ENCODE data around the gene KDSR. TPM values are rescaled to one million over a fixed set of nuclear protein-coding genes. Genes with fewer than 3 reads are reported as not detected.
A peak's percentile ranks its signal among the peaks of the same experiment; 100 is the strongest.

Gene KDSR
- total RNA-seq, 1 experiment from 2014 or later = 108 TPM

- TF ChIP-seq, protein P1, sequence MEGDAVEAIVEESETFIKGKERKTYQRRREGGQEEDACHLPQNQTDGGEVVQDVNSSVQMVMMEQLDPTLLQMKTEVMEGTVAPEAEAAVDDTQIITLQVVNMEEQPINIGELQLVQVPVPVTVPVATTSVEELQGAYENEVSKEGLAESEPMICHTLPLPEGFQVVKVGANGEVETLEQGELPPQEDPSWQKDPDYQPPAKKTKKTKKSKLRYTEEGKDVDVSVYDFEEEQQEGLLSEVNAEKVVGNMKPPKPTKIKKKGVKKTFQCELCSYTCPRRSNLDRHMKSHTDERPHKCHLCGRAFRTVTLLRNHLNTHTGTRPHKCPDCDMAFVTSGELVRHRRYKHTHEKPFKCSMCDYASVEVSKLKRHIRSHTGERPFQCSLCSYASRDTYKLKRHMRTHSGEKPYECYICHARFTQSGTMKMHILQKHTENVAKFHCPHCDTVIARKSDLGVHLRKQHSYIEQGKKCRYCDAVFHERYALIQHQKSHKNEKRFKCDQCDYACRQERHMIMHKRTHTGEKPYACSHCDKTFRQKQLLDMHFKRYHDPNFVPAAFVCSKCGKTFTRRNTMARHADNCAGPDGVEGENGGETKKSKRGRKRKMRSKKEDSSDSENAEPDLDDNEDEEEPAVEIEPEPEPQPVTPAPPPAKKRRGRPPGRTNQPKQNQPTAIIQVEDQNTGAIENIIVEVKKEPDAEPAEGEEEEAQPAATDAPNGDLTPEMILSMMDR (IDR thresholded peaks at IDR 0.05; ENCODE audit: unreplicated experiment) = no peak
- no peaks in the 10 kb centered on the region for H3K27me3 Mint-ChIP-seq (ENCODE audit: insufficient read depth, unreplicated experiment)
- ChIA-PET CTCF (interaction anchor here (0.6 to 6.5 kb wide), 7 partner anchors 14 to 306 kb away, joined by 3 to 100 read pairs (median 4); no protein-coding TSS in a partner anchor), POLR2A (interaction anchor here (0.9 to 1.9 kb wide), 2 partner anchors 12 to 304 kb away, joined by 3 to 8 read pairs; no protein-coding TSS in a partner anchor)
- peaks cover 8% of the 10 kb centered on the region for H3K36me3 Mint-ChIP-seq (ENCODE audit: insufficient read depth, unreplicated experiment)
- BruUV-seq (replicated peaks) = TSS peak; percentile 68
- peaks cover 23% of the 10 kb centered on the region for H3K4me1 Mint-ChIP-seq (ENCODE audit: insufficient read depth, unreplicated experiment)
- intact Hi-C loops (cut with micrococcal nuclease) = no loop called here
- no peaks in the 10 kb centered on the region for H3K9me3 Mint-ChIP-seq (ENCODE audit: unreplicated experiment)
- H3K27ac Mint-ChIP-seq (ENCODE audit: low read depth, unreplicated experiment) = peak overlapping the region; percentile 19
- peak overlapping the region; percentile 96 for H3K4me3 Mint-ChIP-seq (ENCODE audit: unreplicated experiment)
- DNase-seq (ENCODE audit: unreplicated experiment) = peak; percentile 83
These were observed 46.7 kb downstream of the KDSR start for GRCh38 chr18:63320123-63320974.

DNA sequence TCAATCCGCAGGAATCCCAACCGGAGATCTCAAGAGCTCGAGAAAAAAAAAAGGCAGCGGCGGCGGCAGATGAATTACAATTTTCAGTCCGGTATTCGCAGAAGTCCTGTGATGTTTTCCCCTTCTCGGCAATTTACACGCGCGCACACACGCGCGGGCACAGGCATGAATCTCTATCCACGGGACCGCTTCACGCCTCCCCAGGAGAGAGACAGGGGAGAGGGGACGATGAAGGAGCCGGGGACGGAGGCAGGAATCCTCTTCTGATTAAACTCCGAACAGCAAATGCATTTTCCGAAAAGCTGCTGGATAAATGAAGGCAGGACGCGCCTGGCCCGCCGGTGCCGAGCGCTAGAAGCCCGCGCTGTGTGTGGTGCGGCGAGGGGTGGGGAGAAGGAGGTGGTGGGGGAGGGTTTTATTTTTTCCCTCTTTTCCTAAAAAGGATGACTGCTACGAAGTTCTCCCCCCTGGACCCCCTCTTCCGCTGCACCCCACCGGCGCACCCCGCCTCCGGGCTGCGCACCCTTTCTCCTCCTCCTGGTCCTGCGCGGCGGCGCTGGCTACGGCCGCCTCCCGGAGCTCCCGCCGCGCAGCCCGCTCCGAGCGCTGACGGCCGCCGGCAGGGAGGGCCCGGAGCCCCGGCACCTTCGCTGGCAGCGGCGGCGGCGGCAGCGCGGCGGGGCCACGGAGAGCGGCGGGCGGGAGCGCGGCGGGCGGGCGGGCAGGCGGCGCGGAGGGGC lies 47.5 kb downstream of the KDSR start, which contains the start of gene BCL2:
TSS of gene BCL2 (minus strand) at position 387 of the 740 bp plus-strand sequence.
- H3K36me3 Mint-ChIP-seq (ENCODE audit: insufficient read depth, unreplicated experiment) = peaks cover 5% of the 10 kb centered on the region
- peak within 1 kb of the TSS; percentile 61 for H3K27ac Mint-ChIP-seq (ENCODE audit: low read depth, unreplicated experiment)
- H3K4me1 Mint-ChIP-seq (ENCODE audit: insufficient read depth, unreplicated experiment) = peaks cover 23% of the 10 kb centered on the region
- H3K9me3 Mint-ChIP-seq (ENCODE audit: unreplicated experiment) = no peaks in the 10 kb centered on the region
- POLR2A ChIA-PET = interaction anchor here (0.6 to 1.9 kb wide), 10 partner anchors 8 to 1093 kb away, joined by 3 to 8 read pairs (median 4); partner anchors contain the start of genes KDSR and VPS4B
- DNase-seq (ENCODE audit: unreplicated experiment) = peak; percentile 58
- H3K27me3 Mint-ChIP-seq (ENCODE audit: insufficient read depth, unreplicated experiment) = no peaks in the 10 kb centered on the region
- intact Hi-C loops (cut with micrococcal nuclease) = loop anchor here (1.0 kb wide), 1 partner anchor 188 kb away; no protein-coding TSS in a partner anchor
- no TSS peak for BruUV-seq (replicated peaks)
- CTCF ChIA-PET = interaction anchor here (0.6 to 3.3 kb wide), 11 partner anchors 13 to 305 kb away, joined by 3 to 26 read pairs (median 3); no protein-coding TSS in a partner anchor
- TF ChIP-seq, protein P1 (IDR thresholded peaks at IDR 0.05; ENCODE audit: unreplicated experiment) = no peak
- H3K4me3 Mint-ChIP-seq (ENCODE audit: unreplicated experiment) = peak within 1 kb of the TSS; percentile 96

DNA sequence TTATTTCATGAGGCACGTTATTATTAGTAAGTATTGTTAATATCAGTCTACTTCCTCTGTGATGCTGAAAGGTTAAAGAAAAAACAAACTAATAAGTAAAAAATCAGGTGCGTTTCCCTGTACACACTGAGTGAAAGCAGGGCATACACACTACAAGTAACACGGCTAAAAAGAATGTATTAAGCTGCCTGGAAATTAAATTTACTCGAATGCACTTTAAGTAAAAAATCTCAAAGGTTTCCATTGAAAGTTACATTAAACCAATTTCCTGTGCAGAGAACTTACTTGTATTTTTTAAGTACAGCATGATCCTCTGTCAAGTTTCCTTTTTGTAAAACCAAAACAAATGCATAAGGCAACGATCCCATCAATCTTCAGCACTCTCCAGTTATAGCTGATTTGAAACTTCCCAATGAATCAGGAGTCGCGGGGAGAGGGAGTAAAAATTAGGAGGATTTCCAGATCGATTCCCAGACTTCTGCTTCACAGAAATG lies 48.1 kb downstream of the KDSR start:
- intact Hi-C loops (cut with micrococcal nuclease) = loop anchor here (1.0 kb wide), 1 partner anchor 188 kb away; no protein-coding TSS in a partner anchor
- peak overlapping the region; percentile 61 for H3K27ac Mint-ChIP-seq (ENCODE audit: low read depth, unreplicated experiment)
- H3K27me3 Mint-ChIP-seq (ENCODE audit: insufficient read depth, unreplicated experiment) = no peaks in the 10 kb centered on the region
- peaks cover 5% of the 10 kb centered on the region for H3K36me3 Mint-ChIP-seq (ENCODE audit: insufficient read depth, unreplicated experiment)
- H3K9me3 Mint-ChIP-seq (ENCODE audit: unreplicated experiment) = no peaks in the 10 kb centered on the region
- DNase-seq (ENCODE audit: unreplicated experiment) = no peak
- POLR2A ChIA-PET = interaction anchor here (0.7 to 1.9 kb wide), 9 partner anchors 8 to 1093 kb away, joined by 3 to 8 read pairs (median 4); partner anchors contain the start of genes KDSR and VPS4B
- BruUV-seq (replicated peaks) = TSS peak; percentile 29
- H3K4me3 Mint-ChIP-seq (ENCODE audit: unreplicated experiment) = peak overlapping the region; percentile 96
- TF ChIP-seq, protein P1 (IDR thresholded peaks at IDR 0.05; ENCODE audit: unreplicated experiment) = no peak
- CTCF ChIA-PET = interaction anchor here (0.6 to 3.3 kb wide), 10 partner anchors 21 to 304 kb away, joined by 3 to 26 read pairs (median 3); no protein-coding TSS in a partner anchor
- peaks cover 23% of the 10 kb centered on the region for H3K4me1 Mint-ChIP-seq (ENCODE audit: insufficient read depth, unreplicated experiment)

All from MCF 10A (cell line).